ENCODE results near the gene RASL11B. TPM values are rescaled to one million over a fixed set of nuclear protein-coding genes. Genes with fewer than 3 reads are reported as not detected.
"Not testable (repeated sequence)": the region's sequence is repeated elsewhere in the genome, so short reads cannot be mapped to it uniquely, and the experiment has no call there.

Gene RASL11B, protein sequence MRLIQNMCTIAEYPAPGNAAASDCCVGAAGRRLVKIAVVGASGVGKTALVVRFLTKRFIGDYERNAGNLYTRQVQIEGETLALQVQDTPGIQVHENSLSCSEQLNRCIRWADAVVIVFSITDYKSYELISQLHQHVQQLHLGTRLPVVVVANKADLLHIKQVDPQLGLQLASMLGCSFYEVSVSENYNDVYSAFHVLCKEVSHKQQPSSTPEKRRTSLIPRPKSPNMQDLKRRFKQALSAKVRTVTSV
- total RNA-seq = not detected

- DNase-seq = peak; percentile 68
Measured at GRCh38 chr4:52861879-52862616, at the start of gene RASL11B. Gene RASL11B (plus strand): TSS chr4:52862317. CDS start chr4:52862508, 191 bp downstream.

DNA sequence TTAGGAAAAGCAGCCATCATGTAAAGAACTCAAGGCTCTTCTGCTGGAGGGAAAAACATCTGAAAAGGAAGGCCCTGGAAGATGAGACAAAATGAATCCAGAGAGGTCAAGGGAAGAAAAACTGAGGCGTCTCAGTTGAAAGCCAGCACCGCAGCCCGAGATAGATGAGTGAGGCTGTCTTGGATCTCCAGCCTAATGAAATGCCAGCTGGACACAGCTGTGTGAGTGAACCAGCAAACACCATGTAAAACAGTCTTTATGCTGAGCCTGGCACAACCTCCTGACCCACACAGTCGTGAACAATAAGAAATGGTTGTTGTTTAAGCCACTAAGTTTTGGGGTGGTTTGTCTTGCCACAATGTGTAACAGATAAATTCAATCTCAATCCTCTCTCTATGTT lies 48.6 kb upstream of the RASL11B start:
- no peak for DNase-seq

GRCh38 chr4:52822583-52822971 lies 39.5 kb upstream of the RASL11B start:
- no peak for DNase-seq

- DNase-seq = no peak
Measured at GRCh38 chr4:52822972-52823701, 39.0 kb upstream of the RASL11B start.

DNA sequence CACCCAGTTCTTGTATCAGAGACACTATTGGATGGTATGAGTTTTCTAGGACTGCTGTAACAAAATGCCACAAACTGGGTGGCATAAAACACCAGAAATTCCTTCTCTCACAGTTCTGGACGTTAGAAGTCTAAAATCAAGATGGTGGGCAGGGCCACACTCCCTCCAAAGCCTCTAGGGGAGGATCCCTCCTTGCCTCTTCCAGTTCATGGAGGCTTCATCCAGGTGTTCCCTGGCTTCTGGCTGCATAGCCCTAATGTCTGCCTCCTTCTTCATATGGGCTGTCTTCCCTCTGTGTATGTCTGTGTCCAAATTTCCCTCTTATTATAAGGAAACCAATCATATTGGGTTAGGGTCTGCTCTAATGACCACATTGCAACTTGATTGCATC lies 38.4 kb upstream of the RASL11B start:
- no peak for DNase-seq

GRCh38 chr4:52824270-52824602 lies 37.9 kb upstream of the RASL11B start:
- no peak for DNase-seq

GRCh38 chr4:52824603-52825459 lies 37.3 kb upstream of the RASL11B start:
- no peak for DNase-seq

DNA sequence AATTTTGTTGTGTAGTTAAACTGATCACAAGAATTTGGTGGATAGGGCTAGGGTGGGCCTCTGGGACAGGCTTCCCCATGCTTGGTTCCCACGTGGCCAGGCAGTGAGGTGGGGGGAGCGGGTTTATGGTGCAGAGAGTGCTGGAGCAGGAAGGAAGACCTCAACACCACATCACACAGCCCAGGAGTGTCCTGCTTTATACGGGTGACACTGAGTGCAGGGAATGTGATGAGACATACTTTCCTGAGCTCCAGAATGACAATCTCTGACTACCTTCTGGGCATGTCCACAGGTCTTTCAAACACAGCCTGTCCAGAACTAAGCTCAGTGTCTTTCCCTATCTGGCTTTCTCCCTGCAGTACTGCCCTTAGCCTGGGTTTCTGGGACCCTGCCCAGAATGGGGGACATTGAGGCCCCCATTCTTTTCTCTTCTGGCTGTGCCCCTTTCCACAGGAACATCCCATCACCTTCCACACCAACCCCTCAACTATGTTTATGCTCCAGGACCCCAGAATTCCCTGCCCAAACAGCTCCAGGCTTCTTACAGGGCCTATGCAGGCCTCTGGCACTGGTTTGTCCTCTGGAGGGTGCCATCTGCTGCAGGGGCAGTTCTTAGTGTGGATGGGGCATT lies 36.5 kb upstream of the RASL11B start:
- DNase-seq = no peak

GRCh38 chr4:52833941-52834525 lies 28.1 kb upstream of the RASL11B start:
- no peak for DNase-seq

DNA sequence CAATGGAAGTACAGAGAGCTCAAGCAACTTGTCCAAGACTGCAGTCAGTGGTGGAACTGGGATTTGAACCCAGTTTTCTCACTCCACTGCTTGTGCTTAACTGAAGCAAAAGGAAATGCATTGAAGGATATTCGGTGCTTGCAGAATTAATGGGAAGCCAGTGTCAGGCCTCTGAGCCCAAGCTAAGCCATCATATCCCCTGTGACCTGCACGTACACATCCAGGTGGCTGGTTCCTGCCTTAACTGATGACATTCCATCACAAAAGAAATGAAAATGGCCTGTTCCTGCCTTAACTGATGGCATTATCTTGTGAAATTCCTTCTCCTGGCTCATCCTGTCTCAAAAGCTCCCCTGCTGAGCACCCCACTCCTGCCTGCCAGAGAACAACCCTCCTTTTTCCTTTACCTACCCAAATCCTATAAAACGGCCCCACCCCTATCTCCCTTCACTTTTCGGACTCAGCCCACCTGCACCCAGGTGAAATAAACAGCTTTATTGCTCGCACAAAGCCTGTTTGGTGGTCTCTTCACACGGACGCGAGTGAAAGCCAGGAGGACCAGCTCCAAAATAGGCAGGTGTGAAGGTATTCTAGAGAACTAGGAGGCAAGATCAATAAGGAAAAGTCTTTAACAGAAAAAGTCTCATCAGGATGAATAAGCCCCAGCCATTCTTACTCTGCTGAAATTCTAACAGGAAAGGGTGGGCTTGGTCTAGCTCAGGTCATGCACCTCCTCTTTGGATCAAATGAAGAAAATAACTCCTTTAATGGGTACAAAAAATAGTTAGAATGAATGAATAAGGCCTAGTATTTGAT lies 27.3 kb upstream of the RASL11B start:
- DNase-seq = not testable (repeated sequence)

GRCh38 chr4:52836120-52836519 lies 26.0 kb upstream of the RASL11B start:
- no peak for DNase-seq

GRCh38 chr4:52836678-52837077 lies 25.4 kb upstream of the RASL11B start:
- no peak for DNase-seq

DNA sequence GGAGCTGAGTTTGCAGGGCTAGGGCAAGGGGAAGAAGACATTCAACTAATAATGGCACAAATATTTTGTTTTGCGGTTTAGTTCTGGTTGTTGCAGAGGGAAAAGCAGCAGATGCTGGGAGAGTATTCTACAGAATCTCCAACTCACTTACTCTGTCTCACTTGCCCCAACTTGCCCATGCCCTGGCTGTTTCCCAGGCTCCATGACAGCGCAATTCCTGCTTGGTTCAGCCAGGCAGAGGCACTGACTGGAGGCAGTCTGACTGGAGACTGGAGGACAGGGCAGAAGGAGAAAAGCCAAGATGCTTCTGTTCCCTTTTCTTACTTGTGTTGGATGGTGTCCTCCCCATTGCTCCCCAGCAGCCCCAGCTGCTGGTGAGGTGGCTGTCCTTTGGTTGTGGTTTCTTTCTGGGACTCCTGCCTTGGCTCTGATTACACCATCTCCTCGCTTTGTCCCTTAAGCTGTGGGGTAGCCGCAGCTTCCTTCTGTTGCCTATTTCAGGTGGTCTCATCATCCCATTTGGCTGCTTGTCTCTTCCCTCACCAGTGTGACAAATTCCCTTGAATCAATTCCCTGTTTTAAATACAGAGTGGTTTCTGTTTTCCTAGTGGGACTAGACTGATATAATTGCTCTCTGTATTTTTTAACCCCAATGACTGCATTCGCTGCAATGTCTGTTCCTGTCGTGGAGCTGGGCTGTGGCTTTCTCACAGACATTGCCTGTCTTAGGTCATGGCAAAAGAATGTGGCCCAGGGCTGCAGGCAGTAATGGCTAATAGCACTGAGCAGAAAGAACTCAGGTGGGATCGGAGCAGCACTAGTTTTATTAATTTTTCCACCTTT lies 24.2 kb upstream of the RASL11B start:
- DNase-seq = no peak

GRCh38 chr4:52838729-52839586 lies 23.2 kb upstream of the RASL11B start:
- no peak for DNase-seq

- DNase-seq = no peak
Measured at GRCh38 chr4:52840531-52841370, 21.4 kb upstream of the RASL11B start.

DNA sequence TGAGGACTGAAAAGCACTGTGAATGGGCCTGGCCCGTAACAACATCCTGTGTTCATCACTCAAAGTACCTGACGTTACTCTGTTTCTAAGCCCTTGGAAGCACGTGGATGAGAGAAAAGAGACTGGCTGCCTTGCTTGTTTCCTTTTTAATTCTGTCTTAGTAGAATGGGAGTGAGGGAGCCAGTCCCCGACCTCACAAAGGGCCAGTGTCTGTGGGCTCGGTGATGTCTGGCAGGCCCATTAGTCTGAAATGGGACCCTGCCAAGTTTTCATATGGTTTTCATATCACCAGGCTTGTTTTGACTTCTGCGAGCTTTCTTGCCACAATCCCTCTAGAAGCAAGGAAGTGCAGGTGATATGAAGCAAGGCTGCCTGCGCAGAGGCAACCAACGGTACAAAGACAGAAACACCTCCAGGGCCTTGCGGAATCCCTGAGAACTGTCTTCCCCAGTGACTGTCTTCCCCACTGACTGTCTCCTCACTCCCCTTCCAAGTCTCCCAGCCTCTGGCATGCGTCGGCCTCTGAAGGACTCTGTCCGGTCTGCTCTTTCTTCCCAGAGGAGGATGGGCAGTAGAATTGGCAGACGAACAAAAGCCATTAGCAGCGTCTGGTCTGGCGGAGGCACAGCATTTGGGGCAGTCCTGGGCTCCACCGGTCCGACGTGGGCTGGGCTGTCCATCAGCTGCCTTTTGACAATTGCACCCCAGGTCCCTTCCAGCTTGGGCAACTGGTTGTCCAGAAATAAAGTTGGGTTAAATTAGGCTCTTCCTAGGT lies 20.2 kb upstream of the RASL11B start:
- DNase-seq = no peak

DNA sequence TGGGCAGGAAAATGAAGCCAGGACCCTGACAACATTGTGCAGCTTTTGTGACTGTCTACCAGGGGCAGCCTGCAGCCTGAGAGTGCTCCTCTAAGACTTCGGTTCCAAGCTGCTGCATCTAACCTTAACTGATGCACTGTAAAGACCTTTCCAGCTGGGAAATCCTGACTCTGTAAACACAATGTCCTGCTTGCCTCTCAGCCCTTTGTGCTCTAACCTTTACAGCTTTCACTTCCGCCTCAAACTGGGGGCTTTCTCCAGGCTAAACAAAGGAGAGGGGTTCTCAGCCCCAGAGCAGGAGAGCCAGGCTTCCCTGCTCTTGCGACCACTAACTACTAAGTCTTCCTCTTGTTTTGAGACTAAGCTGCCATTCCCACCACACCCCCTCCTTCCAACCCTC lies 19.3 kb upstream of the RASL11B start:
- no peak for DNase-seq

All from effector CD4-positive, alpha-beta T cell (primary cell).